HuH-7 (cell line): ENCODE results near the gene NABP1.
"Not testable (repeated sequence)": the region's sequence is repeated elsewhere in the genome, so short reads cannot be mapped to it uniquely, and the experiment has no call there.

Experiments used
- DNase-seq: peaks from one replicate; pipeline ENCODE4 v3.0.0; 2011; ENCODE audit warnings: low spot score

The NABP1 gene, protein sequence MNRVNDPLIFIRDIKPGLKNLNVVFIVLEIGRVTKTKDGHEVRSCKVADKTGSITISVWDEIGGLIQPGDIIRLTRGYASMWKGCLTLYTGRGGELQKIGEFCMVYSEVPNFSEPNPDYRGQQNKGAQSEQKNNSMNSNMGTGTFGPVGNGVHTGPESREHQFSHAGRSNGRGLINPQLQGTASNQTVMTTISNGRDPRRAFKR

DNA sequence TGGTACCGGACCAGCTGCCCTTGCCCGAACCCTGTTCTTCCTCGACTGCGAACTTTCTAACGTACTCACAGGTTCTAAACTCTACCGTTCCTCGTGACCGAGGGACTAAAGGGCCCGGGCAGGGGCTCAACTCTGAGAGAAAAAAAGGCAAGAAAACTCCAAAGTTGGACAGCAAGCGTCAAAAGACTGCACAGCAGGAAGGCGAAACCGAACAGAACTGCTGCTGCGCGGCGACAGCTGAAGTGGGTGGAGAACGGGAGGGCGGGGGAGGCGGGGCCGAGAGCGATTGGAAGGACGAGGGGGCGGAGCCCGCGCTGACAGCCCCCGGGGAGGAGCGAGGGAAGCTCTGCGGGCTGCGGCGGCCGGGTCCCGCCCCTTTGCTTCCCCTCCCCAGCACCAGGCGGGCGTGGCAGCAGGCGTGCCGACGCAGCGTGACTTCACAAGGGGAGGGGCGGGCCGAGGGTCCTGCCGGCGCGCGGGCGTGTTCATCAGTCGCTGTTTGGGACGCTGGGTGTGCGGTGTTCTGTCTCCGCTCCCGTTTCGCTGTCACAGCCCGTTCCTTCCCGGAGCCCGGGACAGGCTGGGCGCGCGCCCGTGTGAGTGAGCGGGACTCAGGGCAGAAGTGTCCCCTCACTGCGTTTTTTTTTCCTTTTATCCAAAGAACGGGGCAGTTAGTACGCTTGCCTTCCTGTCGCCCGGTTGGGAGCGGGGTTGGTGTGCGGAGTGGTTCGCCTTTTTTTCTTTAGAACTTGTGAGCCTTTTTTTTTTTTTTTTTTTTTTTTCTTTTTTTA lies at the start of gene NABP1:
NABP1 (plus strand) TSS at position 491 of the 791 bp plus-strand sequence. CDS start 479 bp downstream, outside the sequence.
- peak; percentile 79 for DNase-seq

DNA sequence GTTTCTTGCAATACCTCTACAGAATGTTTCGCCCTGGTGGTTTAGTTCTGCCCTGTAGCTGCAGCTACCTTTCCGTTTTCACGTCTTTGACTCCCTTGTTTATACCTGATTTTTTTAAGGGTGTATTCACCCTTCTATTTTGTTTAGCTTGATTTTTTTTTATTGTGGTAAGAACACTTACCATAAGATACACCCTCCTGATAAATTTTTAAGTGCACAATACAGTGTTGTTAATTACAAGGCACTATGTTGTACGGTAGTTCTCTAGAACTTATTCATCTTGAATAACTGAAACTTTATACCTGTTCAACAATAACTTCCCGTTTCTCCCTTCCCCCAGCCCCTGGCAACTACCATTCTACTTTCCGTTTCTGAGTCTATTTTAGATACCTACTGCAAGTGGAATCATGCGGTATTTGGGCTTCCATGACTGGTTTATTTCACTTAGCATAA lies 48.9 kb upstream of the NABP1 start:
- no peak for DNase-seq

DNA sequence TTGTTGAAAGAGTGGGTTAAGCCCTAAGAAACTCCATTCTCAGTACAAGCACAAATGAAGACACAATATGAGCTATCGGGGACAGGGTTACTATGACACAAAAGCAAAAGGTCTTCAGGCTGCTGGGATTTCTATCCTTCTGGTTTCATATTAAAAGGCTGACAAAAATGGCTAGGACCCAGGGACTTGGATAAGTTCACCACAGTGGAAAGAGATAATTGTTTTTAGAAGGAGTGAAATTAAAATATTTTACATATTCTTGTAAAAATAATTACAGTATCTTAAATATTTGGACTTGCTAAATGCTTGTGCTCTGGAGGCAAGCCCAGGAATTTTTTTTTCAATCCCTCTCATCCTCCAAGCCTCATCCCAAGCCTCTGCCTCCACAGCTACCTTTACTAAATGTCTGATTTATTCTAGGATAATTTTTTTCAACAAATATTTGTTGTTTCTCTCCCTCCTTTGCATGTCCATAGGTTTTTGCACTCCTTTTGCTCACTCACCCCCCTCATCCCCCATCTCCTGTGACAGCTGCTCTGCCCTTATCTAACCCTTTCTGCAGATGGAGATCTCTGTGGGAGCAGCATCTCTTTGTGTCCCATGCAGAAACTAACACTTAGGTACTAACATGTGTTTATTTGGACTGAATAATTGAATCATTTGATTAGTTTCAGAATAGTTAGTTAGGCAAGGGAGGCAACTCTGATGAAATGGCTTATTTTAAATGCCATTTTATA lies 47.8 kb upstream of the NABP1 start:
- no peak for DNase-seq

DNA sequence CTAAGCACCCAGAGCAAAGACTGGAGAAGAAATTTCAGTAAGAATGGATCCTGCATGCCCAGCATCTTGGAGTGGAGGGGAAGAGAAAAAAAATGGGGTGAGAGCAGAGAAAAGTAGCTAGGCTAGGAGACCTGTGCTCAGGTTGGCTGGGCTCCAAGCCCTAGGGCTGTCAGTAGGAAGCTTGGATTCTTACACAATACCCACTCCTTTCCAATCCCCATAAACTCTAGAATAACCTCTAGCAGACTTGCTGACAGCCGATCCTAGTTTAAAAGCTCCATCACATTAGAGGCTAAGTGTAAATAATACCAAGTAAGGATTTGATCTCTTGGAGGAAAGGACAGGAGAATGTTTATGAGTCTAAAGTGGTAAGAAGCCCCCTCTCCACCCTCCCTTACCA lies 46.2 kb upstream of the NABP1 start:
- DNase-seq = peak; percentile 43

DNA sequence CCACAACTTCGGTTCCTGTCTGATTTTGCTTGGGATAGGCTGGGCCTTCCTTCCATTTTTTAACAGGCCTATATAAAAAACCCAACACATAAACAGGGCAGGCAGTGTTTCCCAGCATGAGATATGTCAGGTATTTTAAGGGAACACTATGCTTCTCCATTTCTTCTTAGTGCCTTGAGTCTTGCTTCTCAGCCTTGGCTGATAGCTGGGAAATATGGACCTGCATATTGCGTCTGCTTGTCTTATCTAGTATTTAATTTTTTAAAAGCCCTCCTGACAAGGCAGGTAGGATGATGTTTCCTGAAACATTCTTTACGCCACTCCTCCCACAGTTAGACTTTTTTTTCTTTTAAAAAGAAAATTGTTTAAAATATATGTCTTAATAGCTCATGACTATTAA lies 45.5 kb upstream of the NABP1 start:
- DNase-seq = no peak

DNA sequence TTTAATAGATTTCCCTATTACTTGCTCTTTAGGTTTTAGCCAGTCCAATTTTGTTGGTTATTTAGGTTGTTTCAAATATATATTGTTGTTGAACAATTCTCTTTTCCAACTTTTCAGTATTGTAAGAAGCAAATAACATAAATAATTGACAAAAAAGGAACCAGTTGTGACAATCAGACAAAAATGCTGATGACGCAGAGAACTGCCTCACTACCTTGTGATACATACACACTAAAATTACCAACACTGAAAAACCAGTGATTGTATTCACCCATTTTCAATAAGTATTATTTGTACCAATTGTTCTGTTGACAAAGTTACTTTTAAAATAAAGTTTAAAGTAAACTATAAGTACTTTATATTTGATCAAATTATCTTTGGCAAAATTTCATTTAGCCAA lies 43.1 kb upstream of the NABP1 start:
- DNase-seq = no peak

DNA sequence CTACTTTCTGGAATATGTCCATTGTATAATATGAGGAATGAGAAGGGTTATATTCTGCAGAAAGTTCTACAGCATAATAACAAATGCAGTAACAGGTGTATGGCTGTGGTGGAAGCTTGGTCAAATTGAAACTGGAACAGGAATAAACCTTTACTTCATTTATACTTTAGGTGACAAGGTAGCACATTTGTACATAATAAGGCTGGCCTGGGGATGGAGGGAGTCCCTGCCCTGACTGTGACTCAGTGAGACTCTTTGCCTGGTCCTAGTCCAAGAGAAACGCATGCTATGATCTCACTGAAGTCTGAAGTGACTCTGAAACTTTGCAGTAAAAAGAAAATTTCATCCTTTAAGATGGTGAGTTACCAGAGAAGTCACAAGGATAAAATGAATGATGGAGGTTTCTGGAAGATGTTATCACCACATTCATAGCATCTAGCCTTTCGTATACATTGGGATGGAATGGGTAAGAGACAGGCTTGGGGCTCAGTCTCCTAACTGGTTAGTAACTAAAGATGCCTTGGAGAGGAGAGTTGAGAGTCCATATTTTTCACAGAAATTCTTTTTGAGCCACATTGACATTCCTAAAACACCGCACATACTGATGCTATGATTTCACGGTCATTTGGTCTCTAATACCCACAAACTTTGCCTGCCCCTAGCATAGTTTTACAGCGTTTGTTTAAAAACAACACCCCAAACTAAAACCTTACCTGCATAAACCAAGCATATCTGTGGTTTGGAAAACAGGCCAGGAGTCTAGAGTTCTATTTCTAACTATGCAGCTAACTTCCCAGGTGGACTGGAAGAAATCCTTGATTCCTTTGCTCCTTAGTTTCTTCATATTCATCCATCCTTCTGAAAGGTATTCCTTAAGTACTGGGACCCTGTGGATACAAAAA lies 42.4 kb upstream of the NABP1 start:
- DNase-seq = no peak

DNA sequence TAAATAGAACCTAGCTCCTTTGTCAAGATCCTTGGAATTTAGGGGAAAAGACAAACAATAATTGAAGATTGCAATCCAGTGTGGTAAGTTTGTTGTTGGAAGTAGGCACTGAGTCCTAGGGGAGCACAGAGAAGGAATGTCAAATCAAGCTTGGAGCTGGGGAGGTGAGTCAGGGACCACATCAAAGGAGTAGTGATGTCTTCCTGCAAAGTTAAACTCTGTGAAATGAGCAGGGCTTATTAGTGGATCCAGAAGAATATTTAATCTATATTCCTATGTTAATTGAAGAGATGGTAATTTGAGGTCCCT lies 41.7 kb upstream of the NABP1 start:
- no peak for DNase-seq

DNA sequence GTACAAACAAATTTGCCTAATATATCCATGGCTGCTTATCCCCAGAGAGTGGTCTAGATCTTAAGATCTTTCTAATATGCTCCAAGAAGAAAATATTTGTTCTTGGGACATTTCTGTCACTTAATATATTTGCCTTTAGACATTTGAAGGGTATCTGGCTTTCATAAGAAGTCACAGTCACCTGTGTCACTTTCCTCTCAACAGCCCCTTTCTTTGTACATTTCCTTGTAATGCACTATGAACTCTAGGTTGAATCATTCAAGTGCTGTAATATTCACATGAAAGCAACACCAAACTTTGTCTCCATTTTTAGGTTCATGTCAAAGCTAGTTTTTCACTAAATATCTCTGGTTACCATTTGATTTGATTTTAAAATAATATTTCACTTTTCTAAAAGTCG lies 41.4 kb upstream of the NABP1 start:
- no peak for DNase-seq

DNA sequence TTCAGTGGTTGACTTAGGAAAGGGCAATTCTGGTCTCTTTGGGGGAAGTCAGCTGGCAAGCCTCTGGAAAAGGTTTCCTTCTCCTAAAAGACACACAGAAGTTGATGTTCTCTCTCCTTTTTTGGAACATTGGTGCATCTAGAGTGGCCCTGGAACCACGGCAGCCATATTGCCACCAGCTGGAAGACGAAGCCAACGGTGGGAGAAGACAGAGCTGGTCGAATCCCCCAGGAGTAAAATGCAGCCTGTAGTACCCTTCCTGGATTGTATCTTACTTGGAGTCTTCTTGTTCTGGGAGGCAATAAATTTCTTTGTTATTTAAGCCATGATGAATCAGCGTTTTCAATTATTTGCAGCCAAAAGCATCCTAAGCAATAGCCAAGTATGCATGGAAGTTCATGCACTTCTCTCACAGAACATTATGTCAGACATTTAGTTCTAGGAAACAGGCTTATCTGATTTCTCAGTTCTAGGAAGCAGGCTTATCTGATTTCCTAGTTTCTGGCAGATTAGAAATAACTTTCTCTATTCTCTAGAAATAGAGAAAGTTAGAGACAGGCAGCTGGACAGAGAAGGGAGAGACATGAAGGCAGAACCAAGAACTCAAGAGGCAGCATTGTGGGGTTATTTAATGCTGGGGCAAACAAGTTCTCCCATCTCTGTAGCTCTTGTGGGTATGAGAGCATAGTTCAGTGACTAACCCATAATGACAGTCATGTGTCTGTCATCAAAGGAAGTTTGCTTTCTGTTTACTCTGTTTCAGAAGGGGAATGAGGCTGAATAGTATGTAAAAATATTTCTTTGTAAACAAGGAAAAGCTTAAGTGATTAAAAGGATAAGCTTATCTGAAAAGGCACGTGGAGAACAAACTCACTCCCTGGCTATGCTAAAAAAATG lies 40.5 kb upstream of the NABP1 start:
- no peak for DNase-seq

DNA sequence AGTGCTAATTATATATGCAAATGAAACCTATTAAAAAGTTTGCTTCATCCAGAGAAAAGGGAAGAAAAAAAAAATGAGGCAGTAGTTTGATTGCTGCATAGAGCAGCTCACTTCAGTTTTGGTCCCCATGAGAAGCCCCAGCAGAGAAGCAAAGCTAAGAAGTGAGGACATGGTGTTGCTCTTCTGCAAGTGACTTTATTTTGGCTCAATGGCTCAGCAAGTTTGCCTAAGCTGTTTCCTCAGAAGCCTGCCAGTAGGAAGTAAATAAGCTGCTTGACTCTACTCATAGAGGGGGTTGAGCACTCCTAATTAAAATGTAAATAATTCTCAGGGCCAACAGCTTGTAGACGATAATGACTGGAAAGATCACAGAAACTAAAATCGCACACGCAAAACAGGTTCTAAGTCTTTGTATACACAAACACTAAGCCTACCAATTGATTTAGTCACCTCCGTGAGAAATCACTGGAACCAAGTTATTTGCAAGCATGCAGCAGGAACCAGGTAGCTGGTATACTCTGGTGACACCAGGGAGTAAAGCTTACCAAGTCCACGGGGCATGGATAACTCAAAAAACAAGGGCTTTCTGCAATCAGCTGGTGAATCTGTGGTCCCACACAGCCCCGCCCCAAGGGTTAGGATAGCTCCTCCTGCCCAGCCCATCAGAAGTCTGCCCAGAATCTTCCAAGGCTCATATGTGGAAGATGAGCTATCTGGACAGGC lies 39.7 kb upstream of the NABP1 start:
- DNase-seq = no peak

DNA sequence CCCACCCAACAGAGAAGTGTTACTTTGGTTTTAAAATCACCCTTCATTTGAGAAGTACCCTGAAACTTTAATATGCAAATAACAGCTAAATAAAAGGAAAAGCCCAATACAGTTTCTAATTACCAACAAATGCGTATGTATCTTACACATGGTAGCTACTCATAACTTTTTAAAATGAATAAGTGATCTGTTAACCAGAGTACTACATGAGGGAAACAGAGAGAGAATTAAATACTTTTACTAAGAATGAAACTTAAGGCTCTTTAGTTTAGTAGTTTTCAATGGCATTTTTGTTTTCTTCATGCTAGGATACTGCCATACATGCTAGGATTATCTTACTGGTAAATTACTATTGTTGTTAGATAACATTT lies 39.1 kb upstream of the NABP1 start:
- DNase-seq = no peak

DNA sequence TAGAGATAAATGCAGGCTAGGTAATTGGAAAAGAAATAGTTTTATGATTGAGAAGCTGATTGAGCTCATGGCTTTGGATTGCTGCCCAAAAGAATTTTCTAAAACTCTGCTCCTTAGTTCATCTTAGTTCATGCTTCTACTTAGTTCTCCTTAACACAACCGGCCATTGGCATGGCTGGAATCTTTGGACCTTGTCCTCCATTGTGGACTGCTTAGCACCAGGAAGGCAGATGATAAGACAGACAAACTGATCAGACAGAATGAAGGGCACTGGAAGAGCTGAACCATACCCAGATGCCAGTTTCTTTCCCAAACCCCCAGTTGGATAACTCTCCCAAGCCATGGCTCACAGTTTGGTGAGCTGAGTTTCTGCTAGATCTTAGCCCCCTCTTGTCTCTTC lies 36.3 kb upstream of the NABP1 start:
- DNase-seq = no peak

DNA sequence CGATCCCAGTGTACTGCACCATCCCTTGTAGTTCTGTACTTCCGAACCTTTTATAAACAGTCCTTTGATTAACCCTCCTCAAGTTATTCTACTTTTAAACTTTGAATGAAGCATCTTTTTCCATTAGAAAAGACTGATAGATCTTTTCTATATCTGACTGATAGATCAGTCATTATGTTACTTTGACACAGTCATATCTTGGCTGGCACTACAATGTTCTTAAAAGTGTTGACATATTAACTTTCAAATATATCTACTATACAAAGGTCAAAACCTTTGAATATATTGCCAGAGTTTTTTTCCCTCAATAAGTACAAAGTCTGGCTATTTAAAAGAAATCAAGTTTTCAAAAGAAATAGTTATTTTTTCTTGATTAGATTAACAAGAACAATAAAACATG lies 35.4 kb upstream of the NABP1 start:
- no peak for DNase-seq

DNA sequence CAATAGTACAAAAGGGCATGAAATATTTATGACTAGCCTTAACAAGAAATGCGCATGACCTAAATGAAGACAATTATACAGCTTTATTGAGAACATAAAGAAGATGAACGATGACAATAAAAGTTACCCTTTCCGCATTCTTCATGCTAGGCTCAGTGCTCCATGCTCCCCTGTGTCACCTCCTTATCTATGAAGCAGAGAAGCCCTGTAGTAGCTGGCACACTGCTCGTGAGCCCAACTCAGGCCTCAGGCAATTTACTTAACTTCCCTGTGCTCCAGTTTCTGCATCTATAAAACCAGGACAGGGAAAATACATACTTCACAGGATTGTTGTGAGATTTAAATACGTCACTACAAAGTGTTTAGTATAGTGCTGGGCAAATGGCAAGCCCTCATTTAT lies 34.5 kb upstream of the NABP1 start:
- no peak for DNase-seq

DNA sequence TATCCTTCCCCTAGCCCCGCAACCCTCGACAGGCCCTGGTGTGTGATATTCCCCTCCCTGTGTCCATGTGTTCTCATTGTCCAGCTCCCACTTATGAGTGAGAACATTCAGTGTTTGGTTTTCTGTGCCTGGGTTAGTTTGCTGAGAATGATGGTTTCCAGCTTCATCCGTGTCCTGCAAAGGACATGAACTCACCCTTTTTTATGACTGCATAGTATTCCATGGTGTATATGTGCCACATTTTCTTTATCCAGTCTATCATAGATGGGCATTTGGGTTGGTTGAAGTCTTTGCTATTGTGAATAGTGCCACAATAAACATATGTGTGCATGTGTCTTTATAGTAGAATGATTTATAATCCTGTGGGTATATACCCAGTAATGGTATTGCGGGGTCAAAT lies 33.3 kb upstream of the NABP1 start:
- DNase-seq = not testable (repeated sequence)

DNA sequence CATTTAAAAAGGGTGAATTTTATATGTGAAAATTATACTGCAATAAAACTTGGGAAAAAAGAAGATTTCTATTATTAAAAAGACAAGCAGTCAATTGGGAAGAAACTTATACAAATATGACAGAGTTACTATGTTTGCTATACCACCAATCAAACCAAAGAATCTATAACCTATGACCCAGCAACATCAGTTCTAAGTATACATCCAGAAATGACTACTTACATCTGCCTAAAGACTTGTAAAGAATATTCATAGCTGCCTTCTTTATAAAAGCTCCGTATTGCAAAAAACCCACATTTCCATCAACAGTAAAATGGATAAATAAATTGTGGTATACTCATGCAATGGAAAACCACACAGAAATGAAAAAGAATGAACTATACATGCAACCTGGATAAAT lies 32.9 kb upstream of the NABP1 start:
- no peak for DNase-seq

DNA sequence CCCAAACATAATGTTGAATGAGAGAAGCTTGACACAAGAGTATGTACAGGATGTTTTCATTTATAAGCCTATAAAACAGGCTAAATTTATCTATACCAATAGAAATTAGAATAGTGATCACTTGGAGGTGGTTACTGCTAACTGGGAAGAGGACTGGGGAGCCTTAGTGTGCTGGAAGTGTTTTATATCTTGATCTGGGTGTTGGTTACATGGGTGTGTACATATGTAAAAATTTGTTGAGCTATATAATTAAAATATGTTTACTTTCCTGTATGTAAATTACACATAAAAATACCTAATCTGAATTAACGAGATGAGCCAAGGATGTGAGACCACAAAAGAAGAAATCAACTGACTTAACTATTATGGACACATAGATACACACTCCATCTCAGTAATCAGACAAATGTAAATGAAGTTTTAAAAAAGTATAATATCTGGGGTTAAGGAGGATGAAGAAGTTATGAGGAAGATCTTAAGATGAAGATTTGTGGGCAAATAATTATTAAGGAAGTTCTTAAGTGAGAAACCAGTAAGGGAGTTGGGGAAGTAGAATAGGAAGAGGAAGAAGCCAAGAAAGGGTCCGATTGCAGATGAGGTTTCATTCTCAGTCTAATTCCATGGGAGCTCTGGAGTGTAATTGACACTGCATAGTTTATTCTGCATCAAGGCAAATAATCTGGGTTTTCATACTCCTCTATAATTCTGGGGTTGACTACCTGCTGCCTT lies 32.3 kb upstream of the NABP1 start:
- no peak for DNase-seq

DNA sequence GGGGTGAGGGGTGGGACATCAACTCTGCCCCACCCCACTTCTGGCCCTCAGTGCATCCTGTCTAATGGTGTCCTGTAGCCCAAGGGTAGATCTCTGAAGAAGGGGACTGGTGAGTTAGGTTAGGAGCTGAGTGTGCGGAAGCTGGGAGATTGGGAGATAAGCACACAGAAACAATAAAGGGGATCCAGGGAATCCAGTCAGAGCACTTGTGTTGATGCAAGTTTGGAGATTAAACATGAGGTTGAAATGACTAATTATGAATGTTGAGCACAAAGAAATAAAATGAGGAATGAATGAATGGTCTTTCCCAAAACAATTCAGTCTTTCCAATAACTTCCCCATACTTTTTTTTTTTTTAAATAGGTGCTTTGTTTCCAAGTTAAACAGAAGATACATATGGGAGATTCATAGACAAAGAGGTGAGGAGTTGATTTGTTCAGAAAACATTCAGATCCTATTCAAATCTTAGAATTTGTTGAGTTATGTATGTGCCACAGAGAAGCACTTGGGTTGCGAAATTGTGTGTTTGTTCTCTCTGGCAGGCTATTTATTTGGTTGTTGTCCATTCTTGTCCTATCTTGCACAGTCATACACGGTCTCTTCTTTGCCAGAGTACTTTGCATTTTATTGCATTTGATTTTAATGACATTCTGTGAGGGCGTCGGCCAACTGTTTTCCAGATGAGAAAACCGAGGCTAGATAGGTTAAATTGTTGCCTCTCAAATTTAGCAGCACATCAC lies 31.6 kb upstream of the NABP1 start:
- no peak for DNase-seq
